ENCODE results near the gene ANTXR1. TPM values are rescaled to one million over a fixed set of nuclear protein-coding genes. Genes with fewer than 3 reads are reported as not detected.

Gene ANTXR1
- total RNA-seq = 137 and 154 TPM in 2 replicates

DNA sequence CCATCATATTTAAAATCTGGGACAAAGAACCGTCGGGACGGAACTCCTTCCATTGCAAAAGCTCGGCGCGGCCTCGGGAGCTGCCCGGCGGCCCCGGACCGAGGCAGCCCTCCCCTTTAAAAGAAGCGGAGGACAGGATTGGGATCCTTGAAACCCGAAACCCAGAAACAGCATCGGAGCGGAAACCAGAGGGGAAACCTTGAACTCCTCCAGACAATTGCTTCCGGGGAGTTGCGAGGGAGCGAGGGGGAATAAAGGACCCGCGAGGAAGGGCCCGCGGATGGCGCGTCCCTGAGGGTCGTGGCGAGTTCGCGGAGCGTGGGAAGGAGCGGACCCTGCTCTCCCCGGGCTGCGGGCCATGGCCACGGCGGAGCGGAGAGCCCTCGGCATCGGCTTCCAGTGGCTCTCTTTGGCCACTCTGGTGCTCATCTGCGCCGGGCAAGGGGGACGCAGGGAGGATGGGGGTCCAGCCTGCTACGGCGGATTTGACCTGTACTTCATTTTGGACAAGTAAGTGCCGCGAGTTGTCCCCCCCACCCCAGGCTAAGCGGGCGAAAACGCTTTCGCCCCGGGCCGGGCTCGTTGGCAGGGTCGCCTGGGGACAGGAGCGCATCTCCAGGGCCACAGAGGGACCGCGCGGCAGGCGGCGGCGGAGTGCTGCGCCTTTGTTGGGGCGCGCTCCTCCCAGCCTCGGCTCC, at the start of gene ANTXR1:
ANTXR1 (plus strand) TSS at position 38 of the 698 bp plus-strand sequence; CDS start at position 359, 321 bp downstream.

DNA sequence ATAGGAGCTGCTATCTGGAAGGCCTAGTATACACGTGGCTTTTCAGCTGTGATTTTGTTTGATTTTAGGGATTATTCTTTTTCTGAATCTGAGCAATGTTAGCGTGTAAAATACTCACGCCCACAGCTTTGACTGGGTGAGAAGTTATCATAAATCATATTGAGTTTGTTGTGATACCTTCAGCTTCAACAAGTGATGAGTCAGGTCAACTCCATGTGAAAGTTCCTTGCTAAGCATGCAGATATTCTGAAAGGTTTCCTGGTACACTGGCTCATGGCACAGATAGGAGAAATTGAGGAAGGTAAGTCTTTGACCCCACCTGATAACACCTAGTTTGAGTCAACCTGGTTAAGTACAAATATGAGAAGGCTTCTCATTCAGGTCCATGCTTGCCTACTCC, 38.7 kb upstream of the ANTXR1 start, which contains the start of gene GKN1:
GKN1 (plus strand) TSS at position 386 of the 400 bp plus-strand sequence. CDS start 42 bp downstream, outside the sequence.

Small RNA genes lying within 50 kb of the gene (small RNA-seq; reads per million reads assigned to genes)
- gene MIR3126 (3.0 reads per million, percentile 62 among the genes with 10 or more reads in this experiment), gene RNA5SP96 (not detected), gene RNU6-1216P (not detected)

Other genes with a start within 250 kb of the ANTXR1 start
- gene BMP10, start 141.8 kb upstream of the ANTXR1 start, total RNA-seq = not detected in 2 replicates
- gene GKN2, start 60.3 kb upstream of the ANTXR1 start, total RNA-seq = not detected in 2 replicates
- not detected in 2 replicates for gene GKN1, start 38.5 kb upstream of the ANTXR1 start, total RNA-seq